Measurements from ENCODE around the gene ETV3. TPM values are rescaled to one million over a fixed set of nuclear protein-coding genes. Genes with fewer than 3 reads are reported as not detected.
A peak's percentile ranks its signal among the peaks of the same experiment; 100 is the strongest.

The ETV3 gene
- total RNA-seq, 2 experiments from 2014 or later: 39.4 to 43.1 TPM

DNA sequence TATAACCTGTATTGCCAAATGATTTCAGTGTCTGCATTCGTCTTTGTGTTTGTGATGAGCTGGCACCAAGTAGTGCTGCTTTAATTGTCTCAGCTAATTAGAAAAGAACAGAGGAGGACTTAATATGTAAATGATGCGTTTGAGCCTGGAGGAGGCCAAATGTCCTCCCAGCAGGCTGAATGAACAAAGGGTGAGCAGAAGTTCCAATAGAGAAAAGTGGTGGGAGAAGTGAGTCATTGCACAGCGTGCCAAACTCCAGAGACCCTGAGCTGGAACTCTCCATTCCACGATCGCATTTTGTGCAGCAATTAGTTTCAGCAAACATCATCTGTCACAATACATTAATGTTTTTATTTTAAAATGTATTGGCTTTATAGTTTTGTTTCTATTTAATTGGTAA lies 56.5 kb downstream of the ETV3 start:
- no peaks in the 10 kb centered on the region for H3K36me3 Mint-ChIP-seq
- no peak overlapping the region for H3K4me3 Mint-ChIP-seq
- peaks cover 2% of the 10 kb centered on the region for H3K4me1 Mint-ChIP-seq
- POLR2A ChIA-PET: no interaction called here
- DNase-seq: no peak
- H3K27me3 Mint-ChIP-seq: peaks cover 26% of the 10 kb centered on the region
- no peak for ATAC-seq (ENCODE audit: low read depth)
- no peak overlapping the region for H3K27ac Mint-ChIP-seq
- H3K9me3 Mint-ChIP-seq: no peaks in the 10 kb centered on the region

DNA sequence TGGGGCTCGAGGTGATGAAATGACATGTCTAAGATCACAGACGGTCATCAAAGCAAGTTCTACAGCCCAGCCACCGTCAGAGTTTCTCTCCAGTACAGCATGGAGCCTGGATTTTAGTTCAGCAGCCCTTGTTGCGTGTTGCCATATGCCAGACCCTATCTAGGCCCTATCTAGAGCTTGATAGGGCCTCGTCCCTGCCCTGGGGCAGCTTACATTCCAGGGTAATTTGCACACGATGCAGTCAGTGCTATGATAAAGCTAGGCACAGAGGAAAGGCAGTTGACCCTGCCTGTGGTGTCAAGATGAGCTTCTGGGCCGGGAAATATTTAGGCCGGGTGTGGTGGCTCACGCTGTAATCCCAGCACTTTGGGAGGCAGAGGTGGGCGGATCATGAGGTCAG lies 57.5 kb downstream of the ETV3 start:
- Mint-ChIP-seq H3K4me1 (peaks cover 2% of the 10 kb centered on the region), H3K4me3 (no peak overlapping the region), H3K36me3 (no peaks in the 10 kb centered on the region), H3K9me3 (no peaks in the 10 kb centered on the region), H3K27me3 (peaks cover 28% of the 10 kb centered on the region), H3K27ac (no peak overlapping the region)
- DNase-seq (no peak), ATAC-seq (ENCODE audit: low read depth) (no peak)
- POLR2A ChIA-PET: no interaction called here

DNA sequence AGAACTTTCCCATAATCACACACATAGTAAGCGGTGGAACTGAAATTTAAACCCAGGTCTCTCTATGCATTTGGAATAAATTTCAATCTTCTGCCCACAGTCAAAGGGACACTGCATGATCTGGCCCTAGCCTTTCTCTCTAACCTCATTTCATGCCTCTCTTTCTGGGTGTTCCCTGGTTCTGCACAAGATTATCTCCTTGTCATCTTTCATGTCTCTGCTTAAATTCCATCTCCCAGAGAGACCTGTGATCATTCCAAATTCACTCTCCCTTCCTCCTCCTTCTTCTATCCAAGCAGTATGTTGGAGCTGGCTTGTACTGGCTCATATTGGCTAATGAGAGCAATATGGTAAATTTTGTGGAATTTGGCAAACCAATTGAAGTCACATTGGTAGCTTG lies 60.8 kb downstream of the ETV3 start:
- H3K4me1 Mint-ChIP-seq: peaks cover 2% of the 10 kb centered on the region
- ATAC-seq (ENCODE audit: low read depth): no peak
- DNase-seq: no peak
- H3K9me3 Mint-ChIP-seq: no peaks in the 10 kb centered on the region
- POLR2A ChIA-PET: no interaction called here
- H3K27me3 Mint-ChIP-seq: peaks cover 36% of the 10 kb centered on the region
- H3K4me3 Mint-ChIP-seq: no peak overlapping the region
- H3K27ac Mint-ChIP-seq: no peak overlapping the region
- H3K36me3 Mint-ChIP-seq: no peaks in the 10 kb centered on the region

DNA sequence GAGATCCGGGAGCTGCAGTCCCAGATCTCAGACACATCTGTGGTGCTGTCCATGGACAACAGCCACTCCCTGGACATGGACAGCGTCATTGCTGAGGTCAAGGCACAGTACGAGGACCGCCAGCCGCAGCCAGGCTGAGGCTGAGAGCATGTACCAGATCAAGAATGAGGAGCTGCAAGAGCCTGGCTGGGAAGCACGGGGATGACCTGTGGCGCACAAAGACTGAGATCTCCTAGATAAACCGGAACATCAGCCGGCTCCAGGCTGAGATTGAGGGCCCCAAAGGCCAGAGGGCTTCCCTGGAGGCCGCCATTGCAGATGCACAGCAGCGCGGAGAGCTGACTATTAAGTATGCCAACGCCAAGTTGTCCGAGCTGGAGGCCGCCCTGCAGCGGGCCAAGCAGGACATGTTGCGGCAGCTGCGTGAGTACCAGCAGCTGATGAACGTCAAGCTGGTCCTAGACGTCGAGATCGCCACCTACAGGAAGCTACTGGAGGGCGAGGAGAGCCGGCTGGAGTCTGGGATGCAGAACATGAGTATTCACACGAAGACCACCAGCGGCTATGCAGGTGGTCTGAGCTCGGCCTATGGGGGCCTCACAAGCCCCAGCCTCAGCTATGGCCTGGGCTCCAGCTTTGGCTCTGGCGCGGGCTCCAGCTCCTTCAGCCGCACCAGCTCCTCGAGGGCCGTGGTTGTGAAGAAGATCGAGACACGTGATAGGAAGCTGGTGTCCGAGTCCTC lies 64.1 kb downstream of the ETV3 start:
- Mint-ChIP-seq H3K27ac (no peak overlapping the region), H3K36me3 (no peaks in the 10 kb centered on the region), H3K27me3 (peaks cover 34% of the 10 kb centered on the region), H3K4me1 (peaks cover 2% of the 10 kb centered on the region), H3K9me3 (no peaks in the 10 kb centered on the region), H3K4me3 (no peak overlapping the region)
- peak; percentile 51 for DNase-seq
- ATAC-seq (ENCODE audit: low read depth): no peak
- POLR2A ChIA-PET: no interaction called here

Other genes with a start within 250 kb of the ETV3 start
- under 1 TPM; 0.28 TPM for gene PEAR1, start 244.7 kb downstream of the ETV3 start, total RNA-seq
- gene LRRC71, start 217.8 kb downstream of the ETV3 start, total RNA-seq: not detected
- 10 to 100 TPM; 14.5 to 20.5 TPM for gene ARHGEF11, start 92.7 kb downstream of the ETV3 start, total RNA-seq
- not detected for gene ETV3L, start 38.6 kb downstream of the ETV3 start, total RNA-seq